Epidermal melanocyte (primary cell): ENCODE data around the gene UCP3.

Experiments used
- DNase-seq: peaks from one replicate; pipeline ENCODE4 v3.0.0; 2011; ENCODE audit warnings: low spot score; ENCODE audit not compliant: insufficient read length

UCP3 gene

GRCh38 chr11:74008373-74009229 is at the start of gene UCP3:
TSS of gene UCP3 (minus strand) at chr11:74009085. CDS start at chr11:74007042, 2,043 bp downstream.
- no peak for DNase-seq

GRCh38 chr11:74057249-74058151 is 48.6 kb upstream of the UCP3 start:
- no peak for DNase-seq

GRCh38 chr11:74055938-74056337 is 47.1 kb upstream of the UCP3 start:
- no peak for DNase-seq

GRCh38 chr11:74050465-74050864 is 41.6 kb upstream of the UCP3 start:
- DNase-seq, result no peak

- DNase-seq, result no peak
Measured at GRCh38 chr11:74048993-74049392, 40.1 kb upstream of the UCP3 start.

GRCh38 chr11:74044538-74044937 is 35.7 kb upstream of the UCP3 start:
- DNase-seq, result no peak

- no peak for DNase-seq
Measured at GRCh38 chr11:74043450-74043849, 34.6 kb upstream of the UCP3 start.

- no peak for DNase-seq
Measured at GRCh38 chr11:74037309-74037708, 28.4 kb upstream of the UCP3 start.

- no peak for DNase-seq
Measured at GRCh38 chr11:74035264-74035663, 26.4 kb upstream of the UCP3 start.

GRCh38 chr11:74033046-74033445 is 24.2 kb upstream of the UCP3 start:
- DNase-seq, result no peak

GRCh38 chr11:74030723-74031676 is 22.1 kb upstream of the UCP3 start:
- DNase-seq, result no peak

GRCh38 chr11:74025467-74026166 is 16.7 kb upstream of the UCP3 start:
- DNase-seq, result no peak

- DNase-seq, result no peak
Measured at GRCh38 chr11:74024261-74025029, 15.6 kb upstream of the UCP3 start.

- no peak for DNase-seq
Measured at GRCh38 chr11:74023276-74023675, 14.4 kb upstream of the UCP3 start.

GRCh38 chr11:74022546-74022945 is 13.7 kb upstream of the UCP3 start:
- no peak for DNase-seq

GRCh38 chr11:74021998-74022397 is 13.1 kb upstream of the UCP3 start:
- no peak for DNase-seq

- no peak for DNase-seq
Measured at GRCh38 chr11:74020539-74020938, 11.7 kb upstream of the UCP3 start.

- DNase-seq, result no peak
Measured at GRCh38 chr11:74019860-74020259, 11.0 kb upstream of the UCP3 start.

- DNase-seq, result no peak
Measured at GRCh38 chr11:74019104-74019738, 10.3 kb upstream of the UCP3 start.
